Caco-2 (cell line): Measurements from ENCODE around the gene ZNF274. TPM values are rescaled to one million over a fixed set of nuclear protein-coding genes. Genes with fewer than 3 reads are reported as not detected.
A peak's percentile ranks its signal among the peaks of the same experiment; 100 is the strongest.

Experiments used
- BruUV-seq: library from RNA; stranded (reverse); fragments of 400-500 nt; replicated peaks from 2 replicates; lab custom pipeline; 2021; lab: Mats Ljungman, UMichigan
- CTCF ChIA-PET: fragments of 300-600 bp; sonication (Branson Sonifier 250); formaldehyde crosslinking; loops from one replicate; lab custom pipeline; 2022; ENCODE audit warnings: antibody characterized with exemption; lab: Charles Lee
- POLR2A ChIA-PET: fragments of 300-600 bp; sonication (Branson Sonifier 250); formaldehyde crosslinking; loops from one replicate; lab custom pipeline; 2022; ENCODE audit warnings: antibody characterized with exemption; lab: Charles Lee
- DNase-seq, 2 experiments: peaks; one replicate each; pipeline versions ENCODE4 v3.0.0 to v3.0.0-alpha.2; 2020 to 2022
- H3K27me3 ChIP-seq: replicated peaks from 2 replicates; pipeline ENCODE4 v1.6.0; 2011; ENCODE audit warnings: low read length; ENCODE audit not compliant: control insufficient read depth, insufficient read depth
- H3K36me3 ChIP-seq: 2 replicates; pipeline ENCODE4 v1.5.1; 2011; ENCODE audit warnings: low read length; ENCODE audit not compliant: control insufficient read depth, insufficient read depth
- H3K4me1 ChIP-seq: fragments of 250-450 bp; sonication (Bioruptor Pico); 2 replicates; pipeline ENCODE4 v1.5.1; 2020; ENCODE audit warnings: mild to moderate bottlenecking
- H3K4me3 ChIP-seq: 2 replicates; pipeline ENCODE4 v1.5.1; 2011; ENCODE audit warnings: low read depth, mild to moderate bottlenecking, control low read depth, low read length
- H3K9me3 ChIP-seq: fragments of 250-450 bp; sonication (Bioruptor Pico); 2 replicates; pipeline ENCODE4 v1.5.1; 2020; ENCODE audit warnings: mild to moderate bottlenecking, moderate library complexity
- H3K27ac Mint-ChIP-seq: one replicate; pipeline ENCODE4 v1.8.0; 2022; ENCODE audit warnings: mixed read lengths; ENCODE audit not compliant: unreplicated experiment
- H3K27me3 Mint-ChIP-seq: one replicate; pipeline ENCODE4 v1.8.0; 2022; ENCODE audit warnings: mixed read lengths; ENCODE audit not compliant: insufficient read depth, unreplicated experiment
- H3K36me3 Mint-ChIP-seq: one replicate; pipeline ENCODE4 v1.8.0; 2022; ENCODE audit warnings: mild to moderate bottlenecking, mixed read lengths; ENCODE audit not compliant: insufficient read depth, unreplicated experiment
- H3K4me1 Mint-ChIP-seq: one replicate; pipeline ENCODE4 v1.8.0; 2022; ENCODE audit warnings: low read depth, mixed read lengths; ENCODE audit not compliant: unreplicated experiment
- H3K4me3 Mint-ChIP-seq: one replicate; pipeline ENCODE4 v1.8.0; 2022; ENCODE audit warnings: mild to moderate bottlenecking, moderate library complexity, mixed read lengths; ENCODE audit not compliant: unreplicated experiment
- H3K9me3 Mint-ChIP-seq: one replicate; pipeline ENCODE4 v1.8.0; 2022; ENCODE audit warnings: mixed read lengths; ENCODE audit not compliant: unreplicated experiment
- intact Hi-C: fragments of 100-400 bp; cut with micrococcal nuclease; formaldehyde crosslinking; loops from one replicate; pipeline ENCODE4 v1.10.0; 2022; ENCODE audit not compliant: unreplicated experiment
- total RNA-seq: library from RNA; stranded (reverse); gene quantifications from 2 replicates; pipeline ENCODE4 v1.2.3, GENCODE V29; 2022
- TF ChIP-seq, protein P1 (sequence below), 2 experiments: fragments of 200-600 bp in 1 of 2; IDR thresholded peaks; 1 replicate in 1 of 2; 2 replicates in 1 of 2; pipeline versions ENCODE4 v1.5.1 to v1.8.0; 2011 to 2022; ENCODE audit warnings: antibody characterized with exemption in 1 of 2, control low read depth in 1 of 2, inconsistent platforms in 1 of 2, low read depth in 1 of 2, low read length in 1 of 2, mild to moderate bottlenecking in 1 of 2, moderate library complexity in 1 of 2; ENCODE audit not compliant: insufficient read depth in 1 of 2, severe bottlenecking in 1 of 2, unreplicated experiment in 1 of 2

Gene ZNF274
- total RNA-seq, 1 experiment from 2014 or later = 19.9 TPM

DNA sequence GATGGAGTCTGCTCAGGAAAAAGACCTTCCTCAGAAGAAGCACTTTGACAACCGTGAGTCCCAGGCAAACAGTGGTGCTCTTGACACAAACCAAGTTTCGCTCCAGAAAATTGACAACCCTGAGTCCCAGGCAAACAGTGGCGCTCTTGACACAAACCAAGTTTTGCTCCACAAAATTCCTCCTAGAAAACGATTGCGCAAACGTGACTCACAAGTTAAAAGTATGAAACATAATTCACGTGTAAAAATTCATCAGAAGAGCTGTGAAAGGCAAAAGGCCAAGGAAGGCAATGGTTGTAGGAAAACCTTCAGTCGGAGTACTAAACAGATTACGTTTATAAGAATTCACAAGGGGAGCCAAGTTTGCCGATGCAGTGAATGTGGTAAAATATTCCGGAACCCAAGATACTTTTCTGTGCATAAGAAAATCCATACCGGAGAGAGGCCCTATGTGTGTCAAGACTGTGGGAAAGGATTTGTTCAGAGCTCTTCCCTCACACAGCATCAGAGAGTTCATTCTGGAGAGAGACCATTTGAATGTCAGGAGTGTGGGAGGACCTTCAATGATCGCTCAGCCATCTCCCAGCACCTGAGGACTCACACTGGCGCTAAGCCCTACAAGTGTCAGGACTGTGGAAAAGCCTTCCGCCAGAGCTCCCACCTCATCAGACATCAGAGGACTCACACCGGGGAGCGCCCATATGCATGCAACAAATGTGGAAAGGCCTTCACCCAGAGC lies 29.6 kb downstream of the ZNF274 start:
- no peak for DNase-seq
- Mint-ChIP-seq H3K27me3 (no peaks in the 10 kb centered on the region), H3K9me3 (peaks cover 78% of the 10 kb centered on the region), H3K27ac (no peak overlapping the region), H3K36me3 (peaks cover 64% of the 10 kb centered on the region), H3K4me1 (no peaks in the 10 kb centered on the region), H3K4me3 (no peak overlapping the region)
- H3K27me3 ChIP-seq = no peaks in the 10 kb centered on the region
- intact Hi-C loops = no loop called here
- CTCF ChIA-PET = no interaction called here
- peaks cover 17% of the 10 kb centered on the region for H3K36me3 ChIP-seq
- BruUV-seq = no TSS peak
- TF ChIP-seq, protein P1, sequence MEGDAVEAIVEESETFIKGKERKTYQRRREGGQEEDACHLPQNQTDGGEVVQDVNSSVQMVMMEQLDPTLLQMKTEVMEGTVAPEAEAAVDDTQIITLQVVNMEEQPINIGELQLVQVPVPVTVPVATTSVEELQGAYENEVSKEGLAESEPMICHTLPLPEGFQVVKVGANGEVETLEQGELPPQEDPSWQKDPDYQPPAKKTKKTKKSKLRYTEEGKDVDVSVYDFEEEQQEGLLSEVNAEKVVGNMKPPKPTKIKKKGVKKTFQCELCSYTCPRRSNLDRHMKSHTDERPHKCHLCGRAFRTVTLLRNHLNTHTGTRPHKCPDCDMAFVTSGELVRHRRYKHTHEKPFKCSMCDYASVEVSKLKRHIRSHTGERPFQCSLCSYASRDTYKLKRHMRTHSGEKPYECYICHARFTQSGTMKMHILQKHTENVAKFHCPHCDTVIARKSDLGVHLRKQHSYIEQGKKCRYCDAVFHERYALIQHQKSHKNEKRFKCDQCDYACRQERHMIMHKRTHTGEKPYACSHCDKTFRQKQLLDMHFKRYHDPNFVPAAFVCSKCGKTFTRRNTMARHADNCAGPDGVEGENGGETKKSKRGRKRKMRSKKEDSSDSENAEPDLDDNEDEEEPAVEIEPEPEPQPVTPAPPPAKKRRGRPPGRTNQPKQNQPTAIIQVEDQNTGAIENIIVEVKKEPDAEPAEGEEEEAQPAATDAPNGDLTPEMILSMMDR (IDR thresholded peaks at IDR 0.05; ENCODE audit: insufficient read depth in 1 of 2, low read depth in 1 of 2, low read length in 1 of 2, severe bottlenecking in 1 of 2, unreplicated experiment in 1 of 2) = no peak
- no peak overlapping the region for H3K4me3 ChIP-seq
- POLR2A ChIA-PET = no interaction called here
- peaks cover 82% of the 10 kb centered on the region for H3K9me3 ChIP-seq
- no peaks in the 10 kb centered on the region for H3K4me1 ChIP-seq

DNA sequence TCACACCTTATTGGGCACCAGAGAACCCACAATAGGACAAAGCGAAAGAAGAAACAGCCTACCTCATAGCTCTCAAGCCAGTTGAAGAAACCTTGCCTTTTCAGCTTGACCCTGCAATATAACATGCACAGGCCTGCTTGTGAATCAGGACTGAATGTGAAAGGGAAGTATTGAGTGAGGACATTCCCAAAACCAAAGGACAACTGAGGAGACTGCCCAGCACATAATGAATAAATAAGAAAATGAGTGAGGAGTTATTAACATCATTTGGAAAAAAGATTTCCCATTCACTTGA lies 30.2 kb downstream of the ZNF274 start:
- H3K9me3 ChIP-seq = peaks cover 83% of the 10 kb centered on the region
- H3K4me1 ChIP-seq = no peaks in the 10 kb centered on the region
- no peaks in the 10 kb centered on the region for H3K27me3 Mint-ChIP-seq
- no peak overlapping the region for H3K27ac Mint-ChIP-seq
- CTCF ChIA-PET = no interaction called here
- BruUV-seq = TSS peak; percentile 25
- peaks cover 13% of the 10 kb centered on the region for H3K36me3 ChIP-seq
- no peak overlapping the region for H3K4me3 ChIP-seq
- peaks cover 58% of the 10 kb centered on the region for H3K36me3 Mint-ChIP-seq
- TF ChIP-seq, protein P1 (IDR thresholded peaks at IDR 0.05; ENCODE audit: insufficient read depth in 1 of 2, low read depth in 1 of 2, low read length in 1 of 2, severe bottlenecking in 1 of 2, unreplicated experiment in 1 of 2) = no peak
- H3K27me3 ChIP-seq = no peaks in the 10 kb centered on the region
- POLR2A ChIA-PET = no interaction called here
- intact Hi-C loops = no loop called here
- H3K9me3 Mint-ChIP-seq = peaks cover 78% of the 10 kb centered on the region
- no peaks in the 10 kb centered on the region for H3K4me1 Mint-ChIP-seq
- H3K4me3 Mint-ChIP-seq = no peak overlapping the region
- DNase-seq = no peak

DNA sequence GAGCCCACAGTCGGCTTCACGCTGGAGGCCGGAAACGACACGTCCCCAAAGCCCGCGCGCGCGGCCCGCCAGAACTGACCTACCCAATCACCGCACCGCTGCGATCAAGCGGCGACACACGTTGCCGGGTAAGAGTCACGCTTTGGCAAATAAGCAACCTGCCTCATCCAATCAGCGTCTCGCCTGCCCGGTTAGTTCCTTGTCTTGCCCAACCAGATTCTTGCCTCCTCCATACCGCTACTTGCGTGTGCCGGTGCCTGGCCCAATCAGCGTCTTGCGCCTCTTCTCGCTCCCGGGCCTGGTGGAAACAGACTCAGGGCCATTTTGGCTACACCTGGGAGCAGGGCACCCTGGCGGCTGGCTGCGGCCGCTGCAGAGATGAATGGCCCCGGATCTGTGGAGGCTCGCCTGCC lies 34.2 kb downstream of the ZNF274 start:
- H3K27me3 Mint-ChIP-seq = no peaks in the 10 kb centered on the region
- TF ChIP-seq, protein P1 (IDR thresholded peaks at IDR 0.05; ENCODE audit: insufficient read depth in 1 of 2, low read depth in 1 of 2, low read length in 1 of 2, severe bottlenecking in 1 of 2, unreplicated experiment in 1 of 2) = no peak
- no peaks in the 10 kb centered on the region for H3K27me3 ChIP-seq
- DNase-seq = no peak
- POLR2A ChIA-PET = no interaction called here
- H3K9me3 Mint-ChIP-seq = peaks cover 51% of the 10 kb centered on the region
- no peak overlapping the region for H3K4me3 Mint-ChIP-seq
- H3K9me3 ChIP-seq = peaks cover 63% of the 10 kb centered on the region
- H3K4me1 Mint-ChIP-seq = no peaks in the 10 kb centered on the region
- H3K4me3 ChIP-seq = no peak overlapping the region
- H3K27ac Mint-ChIP-seq = no peak overlapping the region
- CTCF ChIA-PET = no interaction called here
- peaks cover 20% of the 10 kb centered on the region for H3K36me3 Mint-ChIP-seq
- no peaks in the 10 kb centered on the region for H3K4me1 ChIP-seq
- H3K36me3 ChIP-seq = peaks cover 1% of the 10 kb centered on the region; the same call in 1 of the 2 replicates
- intact Hi-C loops = no loop called here
- BruUV-seq = no TSS peak
